GM12873 (cell line): ENCODE measurements around the gene OAS1.

Experiments used
- TF ChIP-seq, protein P1 (sequence below): IDR thresholded peaks from 2 replicates; pipeline ENCODE4 v1.5.1; 2012; ENCODE audit warnings: low read depth, mild to moderate bottlenecking, moderate library complexity, low read length, control low read depth; ENCODE audit not compliant: insufficient read depth; ENCODE audit errors: missing control alignments

The OAS1 gene

DNA sequence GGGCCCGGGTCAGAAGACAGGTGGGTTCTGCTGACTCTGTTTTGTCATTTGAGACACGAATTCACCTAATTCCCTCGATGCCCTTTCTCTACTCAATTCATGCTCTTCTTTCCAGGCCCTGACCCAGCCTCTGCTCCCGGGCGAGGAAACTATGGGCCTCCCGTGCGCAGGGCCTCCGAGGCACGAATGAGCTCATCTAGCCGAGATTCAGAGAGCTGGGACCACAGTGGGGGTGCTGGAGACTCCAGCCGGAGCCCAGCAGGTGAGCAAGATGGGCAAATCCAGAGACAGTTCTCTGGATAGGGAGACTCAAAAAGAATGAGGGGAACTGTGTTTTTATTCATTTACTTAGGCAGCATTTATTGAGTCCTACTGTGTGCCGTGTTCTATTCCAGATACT, 37.0 kb upstream of the OAS1 start:
- TF ChIP-seq, protein P1, sequence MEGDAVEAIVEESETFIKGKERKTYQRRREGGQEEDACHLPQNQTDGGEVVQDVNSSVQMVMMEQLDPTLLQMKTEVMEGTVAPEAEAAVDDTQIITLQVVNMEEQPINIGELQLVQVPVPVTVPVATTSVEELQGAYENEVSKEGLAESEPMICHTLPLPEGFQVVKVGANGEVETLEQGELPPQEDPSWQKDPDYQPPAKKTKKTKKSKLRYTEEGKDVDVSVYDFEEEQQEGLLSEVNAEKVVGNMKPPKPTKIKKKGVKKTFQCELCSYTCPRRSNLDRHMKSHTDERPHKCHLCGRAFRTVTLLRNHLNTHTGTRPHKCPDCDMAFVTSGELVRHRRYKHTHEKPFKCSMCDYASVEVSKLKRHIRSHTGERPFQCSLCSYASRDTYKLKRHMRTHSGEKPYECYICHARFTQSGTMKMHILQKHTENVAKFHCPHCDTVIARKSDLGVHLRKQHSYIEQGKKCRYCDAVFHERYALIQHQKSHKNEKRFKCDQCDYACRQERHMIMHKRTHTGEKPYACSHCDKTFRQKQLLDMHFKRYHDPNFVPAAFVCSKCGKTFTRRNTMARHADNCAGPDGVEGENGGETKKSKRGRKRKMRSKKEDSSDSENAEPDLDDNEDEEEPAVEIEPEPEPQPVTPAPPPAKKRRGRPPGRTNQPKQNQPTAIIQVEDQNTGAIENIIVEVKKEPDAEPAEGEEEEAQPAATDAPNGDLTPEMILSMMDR: no peak

DNA sequence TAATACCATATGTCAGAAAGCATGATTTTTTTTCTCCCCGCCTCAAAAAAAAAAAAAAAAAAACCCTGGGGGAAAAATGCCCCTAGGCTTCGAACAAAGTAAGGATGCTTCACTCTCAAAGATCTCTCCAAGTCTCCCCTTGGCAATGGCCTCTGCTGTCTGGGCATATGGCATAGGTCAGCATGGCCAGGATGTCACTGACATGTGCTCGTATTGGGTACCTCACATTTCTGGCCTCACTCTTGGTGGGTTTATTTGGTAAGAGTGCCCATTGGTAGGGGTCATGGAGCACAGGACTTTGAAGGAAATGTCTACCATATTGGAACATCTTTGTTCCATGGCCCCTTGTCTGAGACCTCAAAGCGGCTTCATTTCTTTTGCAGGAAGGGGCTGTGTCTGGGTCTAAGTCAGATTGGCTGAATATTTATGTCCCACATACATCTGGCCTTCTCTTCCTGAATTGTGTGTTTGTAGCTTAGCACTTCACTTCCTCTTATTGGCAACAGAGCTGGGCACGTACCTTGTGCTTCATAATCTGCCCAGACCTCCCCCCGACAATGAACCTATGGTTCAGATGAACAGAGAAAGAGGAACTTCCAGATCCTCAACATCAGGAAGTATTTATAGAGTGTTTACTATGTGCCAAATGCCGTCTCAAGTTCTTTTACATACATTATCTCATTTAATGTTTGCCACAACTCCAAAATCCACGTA, 36.3 kb upstream of the OAS1 start:
- TF ChIP-seq, protein P1: no peak

DNA sequence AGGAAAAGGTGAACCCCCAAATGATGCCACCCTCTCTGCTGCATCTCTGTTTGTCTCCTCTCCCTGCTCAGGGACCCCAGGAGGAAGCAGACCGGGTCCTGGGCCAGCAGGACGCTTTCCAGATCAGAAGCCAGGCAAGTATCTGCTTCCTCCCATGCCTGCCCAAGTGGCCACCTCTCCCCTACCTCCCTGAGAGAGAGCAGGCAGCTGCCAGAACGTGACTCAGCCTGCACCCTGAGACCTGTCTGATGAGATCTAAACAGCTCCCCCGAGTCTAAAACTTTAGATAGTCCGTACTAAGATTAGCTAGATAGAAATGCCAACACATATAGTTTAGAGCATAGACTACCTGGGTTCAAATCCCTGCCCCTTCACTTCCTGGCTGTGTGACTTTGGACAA, 31.2 kb upstream of the OAS1 start:
- TF ChIP-seq, protein P1: no peak

DNA sequence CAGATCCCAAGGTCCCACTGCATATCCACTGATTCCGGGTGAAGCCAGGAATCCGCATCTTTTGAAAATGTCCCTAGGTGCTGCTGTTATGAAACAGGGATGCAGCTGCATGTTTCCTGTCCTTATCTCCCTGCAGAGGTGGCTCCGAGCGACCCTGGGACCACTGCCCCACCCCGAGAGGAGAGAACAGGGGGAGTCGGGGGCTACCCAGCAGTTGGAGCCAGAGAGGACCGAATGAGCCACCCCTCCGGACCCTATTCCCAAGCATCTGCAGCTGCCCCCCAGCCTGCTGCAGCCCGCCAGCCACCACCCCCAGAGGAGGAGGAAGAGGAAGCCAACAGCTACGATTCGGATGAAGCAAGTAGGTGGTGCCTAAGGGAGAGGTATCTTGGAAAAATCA, 30.3 kb upstream of the OAS1 start:
- TF ChIP-seq, protein P1: no peak

DNA sequence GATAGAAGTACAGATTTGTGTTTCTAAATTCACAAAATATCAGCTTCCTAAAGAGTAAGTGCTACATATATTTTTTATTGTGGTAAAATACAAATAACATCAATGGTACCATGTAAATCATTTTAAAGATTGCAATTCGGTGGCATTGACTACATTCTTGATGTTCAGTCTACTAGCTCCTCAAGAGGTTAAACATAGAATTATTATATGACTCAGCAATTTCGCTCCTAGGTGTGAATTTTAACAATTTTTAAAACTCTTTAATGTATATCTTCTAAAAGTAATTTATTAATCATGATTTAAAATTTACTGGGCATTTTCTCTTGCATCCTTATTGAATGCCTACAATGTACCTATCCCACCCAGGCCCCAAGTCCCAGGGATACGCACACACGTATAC, 29.8 kb upstream of the OAS1 start:
- TF ChIP-seq, protein P1: no peak

DNA sequence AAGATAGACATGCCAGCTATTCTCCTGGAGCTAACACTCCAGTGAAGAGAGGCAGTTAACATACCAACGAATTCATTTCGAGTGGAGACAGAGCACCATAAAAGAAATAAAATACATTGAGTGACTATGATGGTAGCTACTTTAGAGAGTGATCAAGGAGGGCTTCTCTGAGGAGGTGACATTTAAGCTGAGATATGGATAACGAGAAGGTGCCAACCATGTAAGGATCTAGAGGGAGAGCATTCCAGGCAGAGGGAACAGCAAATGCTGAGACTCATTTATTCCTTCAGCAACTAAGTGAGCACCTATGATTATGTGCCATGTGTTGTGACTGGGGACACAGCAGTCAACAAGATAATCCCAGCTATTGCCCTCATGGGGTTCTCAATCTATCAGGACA, 28.3 kb upstream of the OAS1 start:
- TF ChIP-seq, protein P1: no peak

DNA sequence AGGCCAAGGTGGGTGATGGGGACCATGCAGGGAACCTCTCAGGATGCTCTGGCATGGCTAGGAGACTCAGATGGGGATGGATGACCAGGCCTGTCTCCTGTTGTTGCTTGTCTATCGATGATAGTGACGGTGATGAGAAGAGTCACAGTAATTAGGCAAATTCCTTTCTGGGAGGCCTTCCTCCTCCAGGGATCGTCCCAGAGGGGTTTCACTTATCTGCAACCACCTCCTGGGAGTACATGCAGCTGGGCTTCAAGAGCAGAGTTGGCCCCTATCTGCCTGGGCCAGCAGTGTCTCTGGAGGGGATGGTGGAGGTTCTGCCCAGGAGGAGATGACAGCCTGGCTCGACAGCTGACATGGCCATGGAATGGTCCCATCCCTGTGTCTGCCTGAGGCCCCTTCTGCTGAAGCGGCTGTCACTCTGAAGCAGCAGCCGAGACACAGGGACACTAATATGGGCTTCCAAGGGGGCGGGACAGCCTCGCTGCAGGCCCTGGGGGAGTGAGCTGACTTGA, 27.5 kb upstream of the OAS1 start:
- TF ChIP-seq, protein P1: no peak

DNA sequence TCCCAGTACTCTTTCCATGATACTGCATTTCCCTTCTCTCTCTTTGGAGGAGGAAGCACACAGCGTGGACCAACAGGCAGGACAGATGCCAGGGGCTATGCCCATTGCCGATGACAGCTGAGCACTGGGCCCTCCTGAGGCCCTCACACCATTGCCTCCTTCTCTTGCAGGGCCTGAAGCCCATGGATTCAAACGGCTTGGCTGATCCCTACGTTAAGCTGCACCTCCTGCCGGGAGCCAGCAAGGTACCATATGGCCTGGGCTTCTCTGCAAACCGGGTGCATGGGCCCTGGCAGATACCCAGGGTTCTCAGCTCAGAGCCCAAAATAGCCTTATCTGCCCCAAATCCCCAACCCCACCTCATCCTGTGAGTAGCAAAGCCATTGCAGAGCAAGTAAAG, 25.2 kb upstream of the OAS1 start:
- TF ChIP-seq, protein P1: no peak
